Activated CD8-positive, alpha-beta T cell treated with anti-CD3 and anti-CD28 coated beads for 36 hours (primary cell): ENCODE data around the gene WNT10A. TPM values are rescaled to one million over a fixed set of nuclear protein-coding genes. Genes with fewer than 3 reads are reported as not detected.

Source experiments
- ATAC-seq: fragments of 200-7000 bp; cut with Tn5 transposase; one replicate; pipeline ENCODE4 v1.10.0; 2021; ENCODE audit warnings: mild to moderate bottlenecking, moderate library complexity
- CTCF ChIA-PET: fragments of 350-600 bp; sonication (Branson Sonifier 250); formaldehyde crosslinking; loops from one replicate; lab custom pipeline; 2021; ENCODE audit warnings: antibody characterized with exemption; lab: Charles Lee
- POLR2A ChIA-PET: fragments of 350-600 bp; sonication (Branson Sonifier 250); formaldehyde crosslinking; loops from one replicate; lab custom pipeline; 2021; ENCODE audit warnings: antibody characterized with exemption; lab: Charles Lee
- DNase-seq: peaks from one replicate; pipeline ENCODE4 v3.0.0-alpha.2; 2020
- H3K27ac Mint-ChIP-seq: one replicate; pipeline ENCODE4 v1.8.0; 2021; ENCODE audit warnings: mild to moderate bottlenecking, mixed read lengths
- H3K27me3 Mint-ChIP-seq: one replicate; pipeline ENCODE4 v1.8.0; 2021; ENCODE audit warnings: mixed read lengths
- H3K36me3 Mint-ChIP-seq: one replicate; pipeline ENCODE4 v1.8.0; 2021; ENCODE audit warnings: low read depth, mixed read lengths
- H3K4me1 Mint-ChIP-seq: one replicate; pipeline ENCODE4 v1.8.0; 2021; ENCODE audit warnings: low read depth, mixed read lengths
- H3K4me3 Mint-ChIP-seq: one replicate; pipeline ENCODE4 v1.8.0; 2021; ENCODE audit warnings: mild to moderate bottlenecking, moderate library complexity, mixed read lengths
- H3K9me3 Mint-ChIP-seq: one replicate; pipeline ENCODE4 v1.8.0; 2021; ENCODE audit warnings: mixed read lengths
- intact Hi-C: fragments of 100-400 bp; cut with micrococcal nuclease; formaldehyde crosslinking; loops from one replicate; pipeline ENCODE4 v1.10.0; 2022
- total RNA-seq, 2 experiments: library from RNA; stranded (reverse); gene quantifications; one replicate each; pipeline ENCODE4 v1.2.3, GENCODE V29; 2021
- TF ChIP-seq, protein P1 (sequence below): fragments of 200-600 bp; IDR thresholded peaks from one replicate; pipeline ENCODE4 v1.8.0; 2022; ENCODE audit warnings: antibody characterized with exemption, mild to moderate bottlenecking

The WNT10A gene
- total RNA-seq, 2 experiments from 2014 or later = 27.9 to 29.2 TPM

DNA sequence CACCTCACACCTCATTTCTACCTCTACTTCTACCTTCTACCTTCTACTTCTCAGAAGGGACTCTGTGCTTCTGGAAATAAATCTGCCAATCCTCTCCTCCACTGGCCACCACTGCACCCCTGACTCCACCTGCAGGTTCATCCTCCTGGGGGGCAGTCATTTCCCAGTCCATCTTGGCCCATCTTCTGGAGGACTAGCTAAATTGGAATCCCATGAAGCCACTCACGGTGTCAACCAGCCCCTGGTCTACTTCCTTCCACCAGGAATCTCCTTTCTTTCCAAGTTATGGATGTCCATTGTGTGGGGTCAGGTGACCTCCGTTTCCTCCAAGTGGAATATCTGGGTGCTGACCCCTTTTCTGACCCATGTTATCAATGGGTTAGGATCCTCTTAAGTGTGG is 3.9 kb downstream of the WNT10A start:
- peaks cover 45% of the 10 kb centered on the region for H3K4me1 Mint-ChIP-seq
- ChIA-PET CTCF (interaction anchor here (1.1 to 23.0 kb wide), 3 partner anchors 6 to 96 kb away, joined by 3 to 1101 read pairs (median 1101); partner anchors contain the start of gene WNT10A), POLR2A (interaction anchor here (0.5 to 16.8 kb wide), 4 partner anchors 10 to 600 kb away, joined by 3 to 284 read pairs (median 6); no protein-coding TSS in a partner anchor)
- peaks cover 15% of the 10 kb centered on the region for H3K36me3 Mint-ChIP-seq
- DNase-seq = no peak
- TF ChIP-seq, protein P1, sequence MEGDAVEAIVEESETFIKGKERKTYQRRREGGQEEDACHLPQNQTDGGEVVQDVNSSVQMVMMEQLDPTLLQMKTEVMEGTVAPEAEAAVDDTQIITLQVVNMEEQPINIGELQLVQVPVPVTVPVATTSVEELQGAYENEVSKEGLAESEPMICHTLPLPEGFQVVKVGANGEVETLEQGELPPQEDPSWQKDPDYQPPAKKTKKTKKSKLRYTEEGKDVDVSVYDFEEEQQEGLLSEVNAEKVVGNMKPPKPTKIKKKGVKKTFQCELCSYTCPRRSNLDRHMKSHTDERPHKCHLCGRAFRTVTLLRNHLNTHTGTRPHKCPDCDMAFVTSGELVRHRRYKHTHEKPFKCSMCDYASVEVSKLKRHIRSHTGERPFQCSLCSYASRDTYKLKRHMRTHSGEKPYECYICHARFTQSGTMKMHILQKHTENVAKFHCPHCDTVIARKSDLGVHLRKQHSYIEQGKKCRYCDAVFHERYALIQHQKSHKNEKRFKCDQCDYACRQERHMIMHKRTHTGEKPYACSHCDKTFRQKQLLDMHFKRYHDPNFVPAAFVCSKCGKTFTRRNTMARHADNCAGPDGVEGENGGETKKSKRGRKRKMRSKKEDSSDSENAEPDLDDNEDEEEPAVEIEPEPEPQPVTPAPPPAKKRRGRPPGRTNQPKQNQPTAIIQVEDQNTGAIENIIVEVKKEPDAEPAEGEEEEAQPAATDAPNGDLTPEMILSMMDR = no peak
- no peak for ATAC-seq
- no peak overlapping the region for H3K27ac Mint-ChIP-seq
- peaks cover 12% of the 10 kb centered on the region for H3K27me3 Mint-ChIP-seq
- H3K9me3 Mint-ChIP-seq = no peaks in the 10 kb centered on the region
- peak overlapping the region; percentile 60 for H3K4me3 Mint-ChIP-seq
- intact Hi-C loops = no loop called here

DNA sequence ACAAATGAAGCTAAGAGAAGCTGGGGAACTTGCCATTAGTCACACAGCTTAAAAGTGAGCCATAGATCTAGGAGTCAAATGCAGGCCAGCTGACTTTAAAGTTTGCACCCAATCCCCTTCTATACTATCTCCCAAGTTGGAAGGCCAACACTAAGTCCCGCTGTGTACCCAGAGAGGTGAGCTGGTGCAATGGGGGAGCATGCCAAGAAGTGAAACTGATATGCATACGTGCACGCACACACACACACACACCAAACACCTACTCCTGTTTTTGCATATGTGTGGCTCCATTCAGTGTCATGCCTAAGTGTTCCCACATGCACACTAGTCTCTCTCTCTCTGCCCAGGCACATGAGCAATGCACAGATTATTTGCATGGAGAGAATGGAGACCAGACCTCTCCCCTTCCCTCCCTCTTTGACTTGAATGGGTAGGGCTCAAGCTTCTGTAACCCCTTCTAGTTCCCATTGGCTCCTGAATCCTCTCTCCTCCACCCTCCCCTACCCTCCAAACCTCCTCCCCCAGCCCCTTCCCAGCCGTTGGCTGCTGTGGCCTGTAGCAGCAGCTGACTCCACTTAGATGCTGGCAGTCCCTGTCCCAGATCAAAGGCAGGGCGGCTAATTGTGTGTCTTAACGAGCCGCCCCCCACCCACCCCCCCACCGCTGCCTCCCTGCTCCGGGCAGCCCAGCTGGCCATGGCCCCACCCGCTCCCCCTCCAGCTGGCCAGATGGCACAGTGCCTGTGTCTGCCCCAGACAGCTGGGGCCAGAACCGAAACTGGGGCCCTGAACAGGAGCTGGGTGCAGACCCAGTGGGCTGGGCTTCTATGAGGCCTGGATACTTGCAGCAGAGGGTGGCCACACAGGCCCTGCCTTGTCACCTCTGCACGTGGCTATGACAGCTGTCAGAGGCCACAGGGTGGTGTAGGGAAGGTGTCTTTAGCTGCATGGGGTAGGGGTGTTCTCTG is 5.6 kb downstream of the WNT10A start:
- Mint-ChIP-seq H3K4me1 (peaks cover 36% of the 10 kb centered on the region), H3K27me3 (peaks cover 12% of the 10 kb centered on the region), H3K4me3 (no peak overlapping the region), H3K27ac (peak overlapping the region; percentile 7), H3K36me3 (peaks cover 15% of the 10 kb centered on the region), H3K9me3 (no peaks in the 10 kb centered on the region)
- CTCF ChIA-PET = interaction anchor here (1.3 to 23.0 kb wide), 3 partner anchors 6 to 109 kb away, joined by 3 to 1101 read pairs (median 1101); partner anchors contain the start of gene WNT10A
- POLR2A ChIA-PET = interaction anchor here (0.9 to 16.8 kb wide), 4 partner anchors 8 to 342 kb away, joined by 3 to 284 read pairs (median 19); partner anchors contain the start of gene WNT10A
- intact Hi-C loops = no loop called here
- ATAC-seq (no peak), DNase-seq (no peak)
- TF ChIP-seq, protein P1 = no peak

DNA sequence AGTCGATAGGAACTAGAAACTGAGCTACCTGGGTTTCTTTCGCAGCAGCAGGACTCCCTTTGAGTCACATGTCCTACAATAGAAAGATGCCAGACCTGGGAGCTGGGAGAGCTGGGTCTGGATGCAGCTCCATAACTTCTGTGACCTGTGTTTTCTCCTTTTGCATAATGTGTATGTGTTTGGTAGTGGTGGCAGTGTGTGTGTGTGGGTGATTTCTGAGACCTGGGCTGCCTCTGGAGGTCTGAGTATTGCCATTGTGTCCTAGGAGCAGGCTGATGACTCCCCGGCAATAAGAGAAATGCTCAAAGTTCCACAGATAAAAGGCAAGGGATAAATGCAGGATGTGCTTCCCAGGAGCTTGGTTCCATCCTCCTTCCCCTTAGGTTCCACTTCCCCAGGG is 6.4 kb downstream of the WNT10A start:
- Mint-ChIP-seq H3K9me3 (no peaks in the 10 kb centered on the region), H3K27me3 (peaks cover 7% of the 10 kb centered on the region), H3K27ac (no peak overlapping the region), H3K4me1 (peaks cover 37% of the 10 kb centered on the region), H3K4me3 (no peak overlapping the region), H3K36me3 (peaks cover 12% of the 10 kb centered on the region)
- DNase-seq (no peak), ATAC-seq (no peak)
- TF ChIP-seq, protein P1 = no peak
- intact Hi-C loops = no loop called here
- ChIA-PET POLR2A (interaction anchor here (1.8 to 5.1 kb wide), 2 partner anchors 9 kb away, joined by 14 to 24 read pairs; partner anchors contain the start of gene WNT10A), CTCF (interaction anchor here (0.6 to 23.0 kb wide), 4 partner anchors 5 to 39 kb away, joined by 3 to 1101 read pairs (median 553); partner anchors contain the start of gene WNT10A)

DNA sequence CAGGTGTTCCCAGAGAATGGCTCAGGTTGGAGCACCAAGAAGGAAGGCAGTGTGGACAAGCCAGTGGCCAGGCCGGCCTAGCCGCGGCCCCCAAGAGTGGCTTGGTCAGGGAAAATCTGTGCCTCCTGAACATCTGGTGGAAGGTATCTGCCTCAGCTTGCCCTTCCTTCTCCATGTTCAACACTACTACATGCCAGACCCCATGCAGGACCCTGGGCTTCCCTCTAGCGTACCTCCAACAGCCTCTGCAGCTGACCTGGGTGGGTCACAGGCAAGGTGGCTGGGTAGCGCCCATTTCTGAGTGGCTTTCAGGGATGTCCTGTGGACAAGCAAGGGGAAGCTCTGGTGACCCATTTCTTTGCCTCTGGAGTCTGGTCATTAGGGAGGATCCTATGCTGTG is 7.7 kb downstream of the WNT10A start:
- ATAC-seq (no peak), DNase-seq (no peak)
- POLR2A ChIA-PET = interaction anchor here (0.6 to 5.1 kb wide), 3 partner anchors 8 to 63 kb away, joined by 3 to 24 read pairs (median 14); partner anchors contain the start of gene WNT10A
- Mint-ChIP-seq H3K36me3 (peaks cover 11% of the 10 kb centered on the region), H3K9me3 (no peaks in the 10 kb centered on the region), H3K27me3 (peaks cover 7% of the 10 kb centered on the region), H3K27ac (no peak overlapping the region), H3K4me3 (no peak overlapping the region), H3K4me1 (peaks cover 33% of the 10 kb centered on the region)
- intact Hi-C loops = no loop called here
- TF ChIP-seq, protein P1 = no peak
- CTCF ChIA-PET = interaction anchor here (16.7 to 23.0 kb wide), 2 partner anchors 3 to 9 kb away, joined by 1101 read pairs; partner anchors contain the start of gene WNT10A
